Measurements from ENCODE around the gene SELENOF. TPM values are rescaled to one million over a fixed set of nuclear protein-coding genes. Genes with fewer than 3 reads are reported as not detected.

The SELENOF gene
- total RNA-seq, 1 experiment from 2014 or later, result 175 TPM

DNA sequence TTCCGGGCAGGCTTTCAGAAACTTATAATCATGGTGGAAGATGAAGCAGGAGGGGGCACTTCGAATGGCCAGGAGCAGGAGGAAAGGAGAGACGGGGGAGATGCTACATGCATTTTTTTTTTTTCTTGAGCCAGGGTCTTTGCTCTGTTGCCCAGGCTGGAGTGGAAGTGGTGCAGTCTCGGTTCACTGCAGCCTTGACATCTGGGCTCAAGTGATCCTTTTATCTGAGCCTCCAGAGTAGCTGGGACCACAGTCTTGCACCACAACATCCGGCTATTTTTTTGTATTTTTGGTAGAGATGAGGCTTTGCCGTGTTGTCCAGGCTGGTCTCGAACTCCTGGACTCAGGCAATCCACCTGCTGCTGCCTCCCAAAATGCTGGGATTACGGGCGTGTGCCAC, 61.6 kb downstream of the SELENOF start:
- H3K79me2 ChIP-seq (ENCODE audit: insufficient read depth, low read length), result no peaks in the 10 kb centered on the region
- no peak overlapping the region for H3K4me3 ChIP-seq (replicated peaks in 1 of 2; ENCODE audit: low read depth in 1 of 2, low read length in 2 of 2)
- TF ChIP-seq YY1 (IDR thresholded peaks at IDR 0.05; ENCODE audit: extremely low read depth, insufficient replicate concordance, low read depth, low read length), result no peak
- no peak for TF ChIP-seq TCF7L2 (IDR thresholded peaks at IDR 0.05; ENCODE audit: borderline replicate concordance, extremely low read depth, insufficient read depth, insufficient read length)
- no peak for TF ChIP-seq SIN3A (IDR thresholded peaks at IDR 0.05; ENCODE audit: low read depth)
- TF ChIP-seq RAD21 (IDR thresholded peaks at IDR 0.05; ENCODE audit: low read depth), result no peak
- TF ChIP-seq CBX3 (IDR thresholded peaks at IDR 0.05; ENCODE audit: low read depth), result no peak
- TF ChIP-seq SP1 (IDR thresholded peaks at IDR 0.05; ENCODE audit: low read depth), result no peak
- no peak for TF ChIP-seq POLR2A (IDR thresholded peaks at IDR 0.05; ENCODE audit: borderline replicate concordance, extremely low read depth, insufficient read depth, insufficient read length)
- ATAC-seq, result no peak
- H3K9ac ChIP-seq (ENCODE audit: low read length), result no peak overlapping the region
- intact Hi-C loops (cut with micrococcal nuclease), result no loop called here
- no peaks in the 10 kb centered on the region for H3K4me1 ChIP-seq (ENCODE audit: control insufficient read depth in 1 of 2, insufficient read depth in 2 of 2, low read length in 2 of 2)
- ChIA-PET CTCF (no interaction called here), RAD21 (ENCODE audit: low non-redundant PET in 1 of 2, low total read pairs in 2 of 2, uncharacterized antibody in 2 of 2, unreplicated experiment in 2 of 2) (no interaction called here), POLR2A (no interaction called here)
- no peaks in the 10 kb centered on the region for H3K9me3 ChIP-seq (ENCODE audit: control insufficient read depth in 1 of 2, insufficient read depth in 1 of 2, low read depth in 1 of 2, low read length in 2 of 2)
- H3K4me2 ChIP-seq (ENCODE audit: low read length), result no peak overlapping the region
- H4K20me1 ChIP-seq (ENCODE audit: insufficient read depth), result no peaks in the 10 kb centered on the region
- no peaks in the 10 kb centered on the region for H3K27me3 ChIP-seq (ENCODE audit: insufficient read depth, low read length)
- no peaks in the 10 kb centered on the region for H3K36me3 ChIP-seq (ENCODE audit: control insufficient read depth in 1 of 2, insufficient read depth in 2 of 2, low read length in 2 of 2)
- no TSS peak for BruUV-seq (replicated peaks)
- H3K27ac ChIP-seq (ENCODE audit: low read depth, low read length), result no peak overlapping the region
- no peak overlapping the region for H2AFZ ChIP-seq (ENCODE audit: low read depth, low read length, poor library complexity, severe bottlenecking)
- DNase-seq (ENCODE audit: low read depth, low spot score), result no peak
- H3K9me2 ChIP-seq (ENCODE audit: insufficient read depth), result no peaks in the 10 kb centered on the region

DNA sequence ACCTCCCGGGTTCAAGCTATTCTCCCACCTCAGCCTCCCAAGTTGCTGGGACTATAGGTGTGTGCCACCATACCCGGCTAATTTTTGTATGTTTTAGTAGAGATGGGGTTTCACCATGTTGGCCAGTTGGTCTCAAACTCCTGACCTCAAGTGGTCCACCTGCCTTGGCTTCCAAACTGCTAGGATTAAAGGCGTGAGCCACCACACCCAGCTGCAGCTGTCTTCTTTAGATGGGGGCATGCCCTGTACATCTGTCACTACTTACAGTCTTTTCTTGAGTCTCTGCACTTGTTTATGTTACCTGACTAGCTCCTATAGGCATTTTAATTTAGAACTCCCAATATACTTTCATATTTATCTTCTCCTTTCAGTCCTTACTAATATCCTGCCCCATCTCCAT, 64.2 kb downstream of the SELENOF start:
- RAD21 ChIA-PET (ENCODE audit: low non-redundant PET in 1 of 2, low total read pairs in 2 of 2, uncharacterized antibody in 2 of 2, unreplicated experiment in 2 of 2), result no interaction called here
- Histone ChIP-seq H3K79me2 (ENCODE audit: insufficient read depth, low read length) (no peaks in the 10 kb centered on the region), H3K27ac (ENCODE audit: low read depth, low read length) (no peak overlapping the region), H3K27me3 (ENCODE audit: insufficient read depth, low read length) (no peaks in the 10 kb centered on the region), H2AFZ (ENCODE audit: low read depth, low read length, poor library complexity, severe bottlenecking) (no peak overlapping the region), H3K4me2 (ENCODE audit: low read length) (no peak overlapping the region), H3K4me1 (ENCODE audit: control insufficient read depth in 1 of 2, insufficient read depth in 2 of 2, low read length in 2 of 2) (peaks cover 0 to 4% of the 10 kb centered on the region in 2 experiments; a peak in 1 of 4 replicates), H3K36me3 (ENCODE audit: control insufficient read depth in 1 of 2, insufficient read depth in 2 of 2, low read length in 2 of 2) (no peaks in the 10 kb centered on the region), H3K9me3 (ENCODE audit: control insufficient read depth in 1 of 2, insufficient read depth in 1 of 2, low read depth in 1 of 2, low read length in 2 of 2) (no peaks in the 10 kb centered on the region), H4K20me1 (ENCODE audit: insufficient read depth) (no peaks in the 10 kb centered on the region), H3K4me3 (replicated peaks in 1 of 2; ENCODE audit: low read depth in 1 of 2, low read length in 2 of 2) (no peak overlapping the region), H3K9ac (ENCODE audit: low read length) (no peak overlapping the region), H3K9me2 (ENCODE audit: insufficient read depth) (no peaks in the 10 kb centered on the region)
- intact Hi-C loops (cut with micrococcal nuclease), result no loop called here
- CTCF ChIA-PET, result no interaction called here
- POLR2A ChIA-PET, result no interaction called here
- ATAC-seq (no peak), DNase-seq (ENCODE audit: low read depth, low spot score) (no peak)
- BruUV-seq (replicated peaks), result no TSS peak
- TF ChIP-seq EGR1 (IDR thresholded peaks at IDR 0.05; ENCODE audit: low read depth) (no peak), EZH2phosphoT487 (IDR thresholded peaks at IDR 0.05; ENCODE audit: borderline replicate concordance) (no peak), CEBPB (IDR thresholded peaks at IDR 0.05; ENCODE audit: low read depth) (no peak), CBX3 (IDR thresholded peaks at IDR 0.05; ENCODE audit: low read depth) (no peak), ZFX (IDR thresholded peaks at IDR 0.05) (no peak), EZH2 (IDR thresholded peaks at IDR 0.05) (no peak)
- TF ChIP-seq, protein P1, sequence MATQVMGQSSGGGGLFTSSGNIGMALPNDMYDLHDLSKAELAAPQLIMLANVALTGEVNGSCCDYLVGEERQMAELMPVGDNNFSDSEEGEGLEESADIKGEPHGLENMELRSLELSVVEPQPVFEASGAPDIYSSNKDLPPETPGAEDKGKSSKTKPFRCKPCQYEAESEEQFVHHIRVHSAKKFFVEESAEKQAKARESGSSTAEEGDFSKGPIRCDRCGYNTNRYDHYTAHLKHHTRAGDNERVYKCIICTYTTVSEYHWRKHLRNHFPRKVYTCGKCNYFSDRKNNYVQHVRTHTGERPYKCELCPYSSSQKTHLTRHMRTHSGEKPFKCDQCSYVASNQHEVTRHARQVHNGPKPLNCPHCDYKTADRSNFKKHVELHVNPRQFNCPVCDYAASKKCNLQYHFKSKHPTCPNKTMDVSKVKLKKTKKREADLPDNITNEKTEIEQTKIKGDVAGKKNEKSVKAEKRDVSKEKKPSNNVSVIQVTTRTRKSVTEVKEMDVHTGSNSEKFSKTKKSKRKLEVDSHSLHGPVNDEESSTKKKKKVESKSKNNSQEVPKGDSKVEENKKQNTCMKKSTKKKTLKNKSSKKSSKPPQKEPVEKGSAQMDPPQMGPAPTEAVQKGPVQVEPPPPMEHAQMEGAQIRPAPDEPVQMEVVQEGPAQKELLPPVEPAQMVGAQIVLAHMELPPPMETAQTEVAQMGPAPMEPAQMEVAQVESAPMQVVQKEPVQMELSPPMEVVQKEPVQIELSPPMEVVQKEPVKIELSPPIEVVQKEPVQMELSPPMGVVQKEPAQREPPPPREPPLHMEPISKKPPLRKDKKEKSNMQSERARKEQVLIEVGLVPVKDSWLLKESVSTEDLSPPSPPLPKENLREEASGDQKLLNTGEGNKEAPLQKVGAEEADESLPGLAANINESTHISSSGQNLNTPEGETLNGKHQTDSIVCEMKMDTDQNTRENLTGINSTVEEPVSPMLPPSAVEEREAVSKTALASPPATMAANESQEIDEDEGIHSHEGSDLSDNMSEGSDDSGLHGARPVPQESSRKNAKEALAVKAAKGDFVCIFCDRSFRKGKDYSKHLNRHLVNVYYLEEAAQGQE (IDR thresholded peaks at IDR 0.05; ENCODE audit: low read depth), result no peak
- TF ChIP-seq, protein P2, sequence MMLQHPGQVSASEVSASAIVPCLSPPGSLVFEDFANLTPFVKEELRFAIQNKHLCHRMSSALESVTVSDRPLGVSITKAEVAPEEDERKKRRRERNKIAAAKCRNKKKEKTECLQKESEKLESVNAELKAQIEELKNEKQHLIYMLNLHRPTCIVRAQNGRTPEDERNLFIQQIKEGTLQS (IDR thresholded peaks at IDR 0.05), result no peak
- TF ChIP-seq, protein P3, sequence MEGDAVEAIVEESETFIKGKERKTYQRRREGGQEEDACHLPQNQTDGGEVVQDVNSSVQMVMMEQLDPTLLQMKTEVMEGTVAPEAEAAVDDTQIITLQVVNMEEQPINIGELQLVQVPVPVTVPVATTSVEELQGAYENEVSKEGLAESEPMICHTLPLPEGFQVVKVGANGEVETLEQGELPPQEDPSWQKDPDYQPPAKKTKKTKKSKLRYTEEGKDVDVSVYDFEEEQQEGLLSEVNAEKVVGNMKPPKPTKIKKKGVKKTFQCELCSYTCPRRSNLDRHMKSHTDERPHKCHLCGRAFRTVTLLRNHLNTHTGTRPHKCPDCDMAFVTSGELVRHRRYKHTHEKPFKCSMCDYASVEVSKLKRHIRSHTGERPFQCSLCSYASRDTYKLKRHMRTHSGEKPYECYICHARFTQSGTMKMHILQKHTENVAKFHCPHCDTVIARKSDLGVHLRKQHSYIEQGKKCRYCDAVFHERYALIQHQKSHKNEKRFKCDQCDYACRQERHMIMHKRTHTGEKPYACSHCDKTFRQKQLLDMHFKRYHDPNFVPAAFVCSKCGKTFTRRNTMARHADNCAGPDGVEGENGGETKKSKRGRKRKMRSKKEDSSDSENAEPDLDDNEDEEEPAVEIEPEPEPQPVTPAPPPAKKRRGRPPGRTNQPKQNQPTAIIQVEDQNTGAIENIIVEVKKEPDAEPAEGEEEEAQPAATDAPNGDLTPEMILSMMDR (IDR thresholded peaks at IDR 0.05 in 2 of 3, conservative IDR thresholded peaks at IDR 0.05 in 1 of 3; ENCODE audit: borderline replicate concordance in 1 of 3, insufficient read depth in 1 of 3, low read depth in 2 of 3, low read length in 2 of 3), result no peak
